Upper lobe of left lung (tissue), 6 donors: ENCODE data around the gene FRMD5. TPM values are rescaled to one million over a fixed set of nuclear protein-coding genes. Genes with fewer than 3 reads are reported as not detected.
A peak's percentile ranks its signal among the peaks of the same experiment; 100 is the strongest.

Experiments used
- ATAC-seq, 2 donors: fragments of 200-7000 bp; cut with Tn5 transposase; one replicate each; pipeline ENCODE4 v1.9.1; 2022; ENCODE audit warnings: mild to moderate bottlenecking in 2 of 2, moderate library complexity in 2 of 2; ENCODE audit not compliant: low FRiP score in 2 of 2
- DNase-seq, 2 donors: peaks; one replicate each; pipeline ENCODE4 v3.0.0-alpha.2; 2019 to 2020
- H3K27ac ChIP-seq, 4 donors: fragments of 200-600 bp; sonication (generic); one replicate each; pipeline ENCODE4 v1.5.1; 2016 to 2019
- H3K27me3 ChIP-seq, 4 donors: fragments of 200-600 bp; sonication (generic); one replicate each; pipeline ENCODE4 v1.5.1; 2017 to 2019
- H3K36me3 ChIP-seq, 4 donors: fragments of 200-600 bp; sonication (generic); one replicate each; pipeline ENCODE4 v1.5.1; 2016 to 2019
- H3K4me1 ChIP-seq, 4 donors: fragments of 200-600 bp; sonication (generic); one replicate each; pipeline ENCODE4 v1.5.1; 2018 to 2019
- H3K4me3 ChIP-seq, 4 donors: fragments of 200-600 bp; sonication (generic); one replicate each; pipeline ENCODE4 v1.5.1; 2017 to 2019; ENCODE audit warnings: mild to moderate bottlenecking in 2 of 4, moderate library complexity in 1 of 4
- H3K9me3 ChIP-seq, 4 donors: fragments of 200-600 bp; sonication (generic); one replicate each; pipeline ENCODE4 v1.5.1; 2018 to 2019
- CTCF ChIP-seq, 6 experiments: fragments of 450-650 bp in 4 of 6; fragments of 200-600 bp in 2 of 6; sonication (generic) in 2 of 6; IDR thresholded peaks; one replicate each; pipeline ENCODE4 v1.5.1; 2016 to 2019; ENCODE audit warnings: antibody characterized with exemption in 6 of 6
- EP300 ChIP-seq, 4 donors: sonication (generic); formaldehyde crosslinking; IDR thresholded peaks; one replicate each; pipeline ENCODE4 v1.5.1; 2017; ENCODE audit warnings: antibody characterized with exemption in 4 of 4, control low read depth in 2 of 4
- POLR2A ChIP-seq, 4 donors: fragments of 450-650 bp; IDR thresholded peaks; one replicate each; pipeline ENCODE4 v1.5.1; 2016 to 2017; ENCODE audit warnings: antibody characterized with exemption in 4 of 4, mild to moderate bottlenecking in 2 of 4
- POLR2AphosphoS5 ChIP-seq, 2 donors: sonication (generic); formaldehyde crosslinking; IDR thresholded peaks; one replicate each; pipeline ENCODE4 v1.5.1; 2017; ENCODE audit warnings: antibody characterized with exemption in 2 of 2
- WGBS, 2 donors: methylation state at CpG; one replicate each; pipeline ENCODE4 v1.1.5; 2017 to 2018; 5-methylcytosine and 5-hydroxymethylcytosine counted together
- total RNA-seq, 6 donors: library from RNA; depleted of rRNA in 4 of 6; stranded (reverse); fragments of >200 nt in 4 of 6; gene quantifications; one replicate each; pipeline versions ENCODE4 v1.1.0 to v1.2.1, GENCODE V29; 2016 to 2021
- donor health status: DM: no; HTN: no; CAD: no; lungs with moderate emphysema.
- donor health status: DM: no; HTN: yes; CAD: no; lungs with severe emphysema.

FRMD5 gene
- total RNA-seq, 6 donors from 2014 or later = 0.15 to 1.3 (median 0.99) TPM; not detected in 2

- Histone ChIP-seq H3K27ac (no peak overlapping the region), H3K4me3 (no peak overlapping the region), H3K36me3 (no peaks in the 10 kb centered on the region), H3K9me3 (no peaks in the 10 kb centered on the region), H3K27me3 (no peaks in the 10 kb centered on the region), H3K4me1 (no peaks in the 10 kb centered on the region)
- peak in 1 of 2 donors; percentile 47 for ATAC-seq
- TF ChIP-seq CTCF (IDR thresholded peaks at IDR 0.05) = no peak
- no peak for TF ChIP-seq EP300 (IDR thresholded peaks at IDR 0.05)
- no peak for TF ChIP-seq POLR2A (IDR thresholded peaks at IDR 0.05)
- no peak for TF ChIP-seq POLR2AphosphoS5 (IDR thresholded peaks at IDR 0.05)
- WGBS, 2 donors = 90% methylated on average over 4 of the region's 4 CpGs
- DNase-seq = no peak
These were observed 278.8 kb downstream of the FRMD5 start for GRCh38 chr15:43916326-43916660.

- TF ChIP-seq POLR2AphosphoS5 (IDR thresholded peaks at IDR 0.05) (no peak), EP300 (IDR thresholded peaks at IDR 0.05) (no peak), POLR2A (IDR thresholded peaks at IDR 0.05) (no peak), CTCF (IDR thresholded peaks at IDR 0.05) (no peak)
- Histone ChIP-seq H3K27ac (no peak overlapping the region), H3K4me3 (no peak overlapping the region), H3K36me3 (no peaks in the 10 kb centered on the region), H3K4me1 (no peaks in the 10 kb centered on the region), H3K9me3 (no peaks in the 10 kb centered on the region), H3K27me3 (no peaks in the 10 kb centered on the region)
- 74 to 76% methylated on average over 5 of the region's 5 CpGs for WGBS, 2 donors
- no peak for ATAC-seq
- DNase-seq = no peak
These were observed 279.3 kb downstream of the FRMD5 start for GRCh38 chr15:43915631-43916325.

- H3K4me1 ChIP-seq = no peaks in the 10 kb centered on the region
- H3K36me3 ChIP-seq = no peaks in the 10 kb centered on the region
- no peak overlapping the region for H3K4me3 ChIP-seq
- ATAC-seq (no peak), DNase-seq (no peak)
- H3K27me3 ChIP-seq = no peaks in the 10 kb centered on the region
- TF ChIP-seq POLR2AphosphoS5 (IDR thresholded peaks at IDR 0.05) (no peak), EP300 (IDR thresholded peaks at IDR 0.05) (no peak), POLR2A (IDR thresholded peaks at IDR 0.05) (no peak), CTCF (IDR thresholded peaks at IDR 0.05) (no peak)
- H3K27ac ChIP-seq = no peak overlapping the region
- 67 to 71% methylated on average over 1 of the region's 1 CpG for WGBS, 2 donors
- no peaks in the 10 kb centered on the region for H3K9me3 ChIP-seq
These were observed 281.1 kb downstream of the FRMD5 start for GRCh38 chr15:43913941-43914340.

- Histone ChIP-seq H3K4me1 (no peaks in the 10 kb centered on the region), H3K9me3 (no peaks in the 10 kb centered on the region), H3K4me3 (no peak overlapping the region), H3K36me3 (no peaks in the 10 kb centered on the region), H3K27me3 (no peaks in the 10 kb centered on the region), H3K27ac (no peak overlapping the region)
- TF ChIP-seq POLR2AphosphoS5 (IDR thresholded peaks at IDR 0.05) = no peak
- no peak for DNase-seq
- 38 to 48% methylated on average over 1 of the region's 1 CpG for WGBS, 2 donors
- peak; percentile 54 to 70 for ATAC-seq
These were observed 281.9 kb downstream of the FRMD5 start for GRCh38 chr15:43913026-43913780.

GRCh38 chr15:43912208-43912607, 282.9 kb downstream of the FRMD5 start:
- no peaks in the 10 kb centered on the region for H3K9me3 ChIP-seq
- ATAC-seq (no peak), DNase-seq (no peak)
- TF ChIP-seq CTCF (IDR thresholded peaks at IDR 0.05) (no peak), EP300 (IDR thresholded peaks at IDR 0.05) (no peak), POLR2AphosphoS5 (IDR thresholded peaks at IDR 0.05) (no peak), POLR2A (IDR thresholded peaks at IDR 0.05) (no peak)
- H3K27ac ChIP-seq = no peak overlapping the region
- H3K4me1 ChIP-seq = no peaks in the 10 kb centered on the region
- no peaks in the 10 kb centered on the region for H3K27me3 ChIP-seq
- H3K4me3 ChIP-seq = no peak overlapping the region
- H3K36me3 ChIP-seq = no peaks in the 10 kb centered on the region
- 87 to 91% methylated on average over 6 of the region's 6 CpGs for WGBS, 2 donors
